Retinal pigment epithelial cell (primary cell): ENCODE results near the gene DBH.

Source experiments
- DNase-seq: peaks from one replicate; pipeline ENCODE4 v3.0.0-alpha.2; 2010; ENCODE audit warnings: low read depth
- H3K4me3 ChIP-seq: 2 replicates; pipeline ENCODE4 v1.5.1; 2011; ENCODE audit warnings: mild to moderate bottlenecking, low read length, control low read depth, moderate library complexity
- CTCF ChIP-seq: conservative IDR thresholded peaks from 2 replicates; pipeline ENCODE4 v1.5.1; 2011; ENCODE audit warnings: low read depth, low read length, control low read depth, inconsistent platforms

The DBH gene

GRCh38 chr9:133693703-133694529 is 57.8 kb downstream of the DBH start:
- DNase-seq: no peak
- no peak for TF ChIP-seq CTCF
- H3K4me3 ChIP-seq: no peak overlapping the region

- DNase-seq: no peak
- no peak overlapping the region for H3K4me3 ChIP-seq
- no peak for TF ChIP-seq CTCF
These were observed 58.5 kb downstream of the DBH start for GRCh38 chr9:133694686-133695085.

GRCh38 chr9:133696071-133696472 is 59.9 kb downstream of the DBH start:
- DNase-seq: no peak
- H3K4me3 ChIP-seq: no peak overlapping the region
- no peak for TF ChIP-seq CTCF

GRCh38 chr9:133699546-133699945 is 63.4 kb downstream of the DBH start:
- no peak overlapping the region for H3K4me3 ChIP-seq
- no peak for TF ChIP-seq CTCF
- no peak for DNase-seq

GRCh38 chr9:133700819-133701320 is 64.7 kb downstream of the DBH start:
- DNase-seq: no peak
- no peak for TF ChIP-seq CTCF
- H3K4me3 ChIP-seq: no peak overlapping the region

- no peak overlapping the region for H3K4me3 ChIP-seq
- no peak for DNase-seq
These were observed 65.3 kb downstream of the DBH start for GRCh38 chr9:133701321-133701980.

More at GRCh38 chr9:133701321-133701980, 65.3 kb downstream of the DBH start:
- no peak for TF ChIP-seq CTCF
